A673 (cell line): Measurements from ENCODE around the gene SLCO3A1. TPM values are rescaled to one million over a fixed set of nuclear protein-coding genes. Genes with fewer than 3 reads are reported as not detected.

Experiments
- BruUV-seq: library from RNA; stranded (reverse); fragments of 400-500 nt; replicated peaks from 2 replicates; lab custom pipeline; 2021; lab: Mats Ljungman, UMichigan
- CTCF ChIA-PET: fragments of 300-600 bp; sonication (Branson Sonifier 250); formaldehyde crosslinking; loops from one replicate; lab custom pipeline; 2022; ENCODE audit warnings: antibody characterized with exemption; lab: Charles Lee
- POLR2A ChIA-PET: fragments of 300-600 bp; sonication (Branson Sonifier 250); formaldehyde crosslinking; loops from one replicate; lab custom pipeline; 2022; ENCODE audit warnings: antibody characterized with exemption; ENCODE audit not compliant: low non-redundant PET; lab: Charles Lee
- DNase-seq: peaks from one replicate; pipeline ENCODE4 v3.0.0-alpha.2; 2015; ENCODE audit warnings: low spot score
- H3K27ac ChIP-seq: fragments of 200-600 bp; sonication (generic); 2 replicates; pipeline ENCODE4 v1.5.1; 2016; ENCODE audit warnings: mixed run types, low read depth, mild to moderate bottlenecking, mixed read lengths, antibody characterized with exemption, low read length; ENCODE audit not compliant: poor library complexity, severe bottlenecking
- H3K27me3 ChIP-seq: fragments of 200-600 bp; sonication (generic); replicated peaks from 2 replicates; pipeline ENCODE4 v1.6.1; 2017; ENCODE audit warnings: mixed run types, low read depth, mild to moderate bottlenecking, mixed read lengths, antibody characterized with exemption, low read length; ENCODE audit not compliant: insufficient read depth, poor library complexity
- H3K36me3 ChIP-seq: fragments of 200-600 bp; sonication (generic); 2 replicates; pipeline ENCODE4 v1.6.1; 2016; ENCODE audit warnings: mixed run types, mild to moderate bottlenecking, mixed read lengths, antibody characterized with exemption, low read length; ENCODE audit not compliant: insufficient read depth, poor library complexity, severe bottlenecking
- H3K4me1 ChIP-seq: fragments of 200-600 bp; sonication (generic); 2 replicates; pipeline ENCODE4 v1.6.1; 2017; ENCODE audit warnings: mixed run types, mild to moderate bottlenecking, mixed read lengths, antibody characterized with exemption, low read length; ENCODE audit not compliant: insufficient read depth, poor library complexity, severe bottlenecking
- H3K4me3 ChIP-seq: fragments of 200-600 bp; sonication (generic); 2 replicates; pipeline ENCODE4 v1.5.1; 2016; ENCODE audit warnings: low read depth, mixed run types, mild to moderate bottlenecking, mixed read lengths, low read length; ENCODE audit not compliant: poor library complexity, severe bottlenecking
- H3K9me3 ChIP-seq: fragments of 200-600 bp; sonication (generic); 2 replicates; pipeline ENCODE4 v1.6.1; 2016; ENCODE audit warnings: mixed run types, low read depth, mild to moderate bottlenecking, mixed read lengths, antibody characterized with exemption, low read length; ENCODE audit not compliant: poor library complexity, severe bottlenecking
- CTCF ChIP-seq: fragments of 300-800, 200-600 bp; sonication (generic); conservative IDR thresholded peaks from 2 replicates; pipeline ENCODE4 v1.5.1; 2017; ENCODE audit warnings: low read depth, mild to moderate bottlenecking, antibody characterized with exemption, low read length, moderate library complexity, mixed read lengths
- EZH2 ChIP-seq: fragments of 200-600 bp; sonication (generic); IDR thresholded peaks from 2 replicates; pipeline ENCODE4 v1.6.1; 2017; ENCODE audit warnings: borderline replicate concordance, low read depth, mild to moderate bottlenecking, mixed read lengths, antibody characterized with exemption, low read length; ENCODE audit not compliant: poor library complexity, severe bottlenecking
- intact Hi-C: fragments of 100-400 bp; cut with micrococcal nuclease; formaldehyde crosslinking; loops from one replicate; pipeline ENCODE4 v1.10.0; 2022; ENCODE audit not compliant: unreplicated experiment
- total RNA-seq: library from RNA; stranded (reverse); gene quantifications from 2 replicates; pipeline ENCODE4 v1.2.3, GENCODE V29; 2021

Gene SLCO3A1
- total RNA-seq, 1 experiment from 2014 or later, result 16.6 TPM

- ChIA-PET CTCF (no interaction called here), POLR2A (no interaction called here)
- no peak for TF ChIP-seq CTCF
- no peak for TF ChIP-seq EZH2
- BruUV-seq, result no TSS peak
- Histone ChIP-seq H3K36me3 (no peaks in the 10 kb centered on the region), H3K27me3 (no peaks in the 10 kb centered on the region), H3K9me3 (no peaks in the 10 kb centered on the region), H3K4me3 (no peak overlapping the region), H3K27ac (no peak overlapping the region), H3K4me1 (peaks cover under 1% of the 10 kb centered on the region)
- intact Hi-C loops, result no loop called here
- no peak for DNase-seq
These were observed 9.5 kb downstream of the SLCO3A1 start for GRCh38 chr15:91862891-91863504.

- CTCF ChIA-PET, result no interaction called here
- DNase-seq, result no peak
- no TSS peak for BruUV-seq
- no peaks in the 10 kb centered on the region for H3K9me3 ChIP-seq
- no peaks in the 10 kb centered on the region for H3K4me1 ChIP-seq
- H3K27ac ChIP-seq, result no peak overlapping the region
- H3K27me3 ChIP-seq, result no peaks in the 10 kb centered on the region
- POLR2A ChIA-PET, result no interaction called here
- no peak overlapping the region for H3K4me3 ChIP-seq
- H3K36me3 ChIP-seq, result no peaks in the 10 kb centered on the region
- TF ChIP-seq EZH2, result no peak
- no peak for TF ChIP-seq CTCF
- intact Hi-C loops, result no loop called here
These were observed 10.2 kb downstream of the SLCO3A1 start for GRCh38 chr15:91863621-91864255.

GRCh38 chr15:91864664-91865063 lies 11.2 kb downstream of the SLCO3A1 start:
- H3K9me3 ChIP-seq, result no peaks in the 10 kb centered on the region
- TF ChIP-seq EZH2 (no peak), CTCF (no peak)
- intact Hi-C loops, result no loop called here
- no peaks in the 10 kb centered on the region for H3K36me3 ChIP-seq
- H3K27me3 ChIP-seq, result no peaks in the 10 kb centered on the region
- no peaks in the 10 kb centered on the region for H3K4me1 ChIP-seq
- H3K27ac ChIP-seq, result no peak overlapping the region
- ChIA-PET CTCF (no interaction called here), POLR2A (no interaction called here)
- no peak overlapping the region for H3K4me3 ChIP-seq
- DNase-seq, result no peak
- no TSS peak for BruUV-seq
